Heart left ventricle (tissue), 13 donors: ENCODE measurements around the gene PAX6.

Experiments used
- CTCF ChIP-seq, 12 donors: fragments of 200-600 bp; sonication (generic) in 4 of 12; IDR thresholded peaks; one replicate each; pipeline versions ENCODE4 v1.5.0 to v1.8.0; 2018 to 2022; ENCODE audit warnings: antibody characterized with exemption in 12 of 12, mild to moderate bottlenecking in 5 of 12
- POLR2A ChIP-seq, 2 donors: fragments of 450-650 bp; IDR thresholded peaks; one replicate each; pipeline ENCODE4 v1.6.1; 2017; ENCODE audit warnings: antibody characterized with exemption in 2 of 2, mild to moderate bottlenecking in 2 of 2, moderate library complexity in 2 of 2
- donor health status: ischemic (EF 13 %, LVEDD 7.1; RV severe dilation, severe dysfunction).
- donor health status: DM: no; HTN: yes; CAD: no.
- donor health status: DM: no; HTN: no; CAD: no.
- donor health status: ischemic (EF 25% LVEDD 6.9; RV normal size, moderate dysfunction).
- donor health status: ischemic (EF 25% LVEDD 5.7; RV mildly dilated, moderate dysfunction).
- donor health status: ischemic (EF 35%, LVEDD 5.7; RV mildly dilated, moderate dysfunction).
- donor health status: nonischemic (EF 11% LVEDD 7.7; RV severe dilation, severe dysfunction).
- donor health status: DM: yes; HTN: yes; CAD: no.
- donor health status: PGD.
- donor health status: ischemic (EF 29% LVEDD 5.4; RV normal size, mild dysfunction).
- donor health status: nonischemic (EF 23%, LVEDD 6.1; RV moderate dilation, normal function).

- TF ChIP-seq CTCF (IDR thresholded peaks at IDR 0.05) (no peak), POLR2A (IDR thresholded peaks at IDR 0.05) (no peak)
Measured at GRCh38 chr11:31810779-31811647, at the start of gene PAX6.
